PC-3 (cell line): ENCODE data around the gene JAKMIP1. TPM values are rescaled to one million over a fixed set of nuclear protein-coding genes. Genes with fewer than 3 reads are reported as not detected.

Source experiments
- ATAC-seq: fragments of 200-7000 bp; cut with Tn5 transposase; 2 replicates; pipeline ENCODE4 v1.9.1; 2020; ENCODE audit warnings: mild to moderate bottlenecking, moderate library complexity
- BruUV-seq: library from RNA; stranded (reverse); fragments of 400-500 nt; replicated peaks from 2 replicates; lab custom pipeline; 2021; lab: Mats Ljungman, UMichigan
- CTCF ChIA-PET: fragments of 300-600 bp; sonication (Branson Sonifier 250); formaldehyde crosslinking; loops from one replicate; lab custom pipeline; 2022; ENCODE audit warnings: antibody characterized with exemption; lab: Charles Lee
- POLR2A ChIA-PET: fragments of 300-600 bp; sonication (Branson Sonifier 250); formaldehyde crosslinking; loops from one replicate; lab custom pipeline; 2022; ENCODE audit warnings: antibody characterized with exemption; ENCODE audit not compliant: unreplicated experiment; lab: Charles Lee
- DNase-seq: peaks from one replicate; pipeline ENCODE4 v3.0.0-alpha.2; 2015
- H2AFZ ChIP-seq: fragments of 300-600 bp; sonication (generic); 2 replicates; pipeline ENCODE4 v1.6.0; 2016; ENCODE audit warnings: antibody characterized with exemption, low read length
- H3F3A ChIP-seq: fragments of 300-600 bp; sonication (generic); one replicate; pipeline ENCODE4 v1.6.0; 2017; ENCODE audit warnings: antibody characterized with exemption, low read length, control low read depth, mild to moderate bottlenecking; ENCODE audit not compliant: unreplicated experiment
- H3K27ac ChIP-seq: fragments of 300-600 bp; sonication (generic); 2 replicates; pipeline ENCODE4 v1.5.1; 2016; ENCODE audit warnings: mild to moderate bottlenecking, low read length
- H3K27me3 ChIP-seq: fragments of 300-600 bp; sonication (generic); 2 replicates; pipeline ENCODE4 v1.6.1; 2016; ENCODE audit warnings: low read length, mixed read lengths
- H3K36me3 ChIP-seq: fragments of 300-600 bp; sonication (generic); 2 replicates; pipeline ENCODE4 v1.6.1; 2016; ENCODE audit warnings: low read depth, mixed run types, low read length, mixed read lengths
- H3K4me1 ChIP-seq: fragments of 300-600 bp; sonication (generic); 2 replicates; pipeline ENCODE4 v1.5.1; 2016; ENCODE audit warnings: low read length; ENCODE audit not compliant: insufficient read depth
- H3K4me2 ChIP-seq: fragments of 300-600 bp; sonication (generic); 2 replicates; pipeline ENCODE4 v1.6.0; 2016; ENCODE audit warnings: low read length
- H3K4me3 ChIP-seq: fragments of 300-600 bp; sonication (generic); 2 replicates; pipeline ENCODE4 v1.5.1; 2016; ENCODE audit warnings: mild to moderate bottlenecking, low read length, mixed read lengths
- H3K79me2 ChIP-seq: fragments of 300-600 bp; sonication (generic); 2 replicates; pipeline ENCODE4 v1.6.1; 2017; ENCODE audit warnings: low read length, mixed read lengths
- H3K9ac ChIP-seq: fragments of 300-600 bp; sonication (generic); 2 replicates; pipeline ENCODE4 v1.6.0; 2016; ENCODE audit warnings: mild to moderate bottlenecking, low read length
- H3K9me2 ChIP-seq: fragments of 300-600 bp; sonication (generic); replicated peaks from 2 replicates; pipeline ENCODE4 v1.6.1; 2016; ENCODE audit warnings: mixed run types, low read length, mixed read lengths
- H3K9me3 ChIP-seq: fragments of 300-600 bp; sonication (generic); 2 replicates; pipeline ENCODE4 v1.6.1; 2016; ENCODE audit warnings: low read length, mixed read lengths
- H4K20me1 ChIP-seq: fragments of 300-600 bp; sonication (generic); 2 replicates; pipeline ENCODE4 v1.6.1; 2016; ENCODE audit warnings: low read length, mixed read lengths
- EZH2 ChIP-seq: fragments of 300-600 bp; sonication (generic); IDR thresholded peaks from one replicate; pipeline ENCODE4 v1.6.1; 2017; ENCODE audit warnings: antibody characterized with exemption, mild to moderate bottlenecking, low read length; ENCODE audit not compliant: unreplicated experiment
- EZH2phosphoT487 ChIP-seq: fragments of 300-600 bp; sonication (generic); IDR thresholded peaks from 2 replicates; pipeline ENCODE4 v1.6.1; 2018; ENCODE audit warnings: mild to moderate bottlenecking, antibody characterized with exemption, low read length, borderline replicate concordance
- intact Hi-C: fragments of 100-400 bp; cut with micrococcal nuclease; formaldehyde crosslinking; loops from 2 replicates; pipeline ENCODE4 v1.9.0; 2023
- total RNA-seq: library from RNA; depleted of rRNA; stranded (reverse); fragments of >200 nt; gene quantifications from 2 replicates; pipeline ENCODE4 v1.2.3, GENCODE V29; 2014
- TF ChIP-seq, protein P1 (sequence below): fragments of 300-600 bp; sonication (generic); conservative IDR thresholded peaks from 2 replicates; pipeline ENCODE4 v1.5.1; 2017; ENCODE audit warnings: antibody characterized with exemption, low read depth, mild to moderate bottlenecking, low read length

JAKMIP1 gene
- total RNA-seq, 1 experiment from 2014 or later: 0.04 TPM

DNA sequence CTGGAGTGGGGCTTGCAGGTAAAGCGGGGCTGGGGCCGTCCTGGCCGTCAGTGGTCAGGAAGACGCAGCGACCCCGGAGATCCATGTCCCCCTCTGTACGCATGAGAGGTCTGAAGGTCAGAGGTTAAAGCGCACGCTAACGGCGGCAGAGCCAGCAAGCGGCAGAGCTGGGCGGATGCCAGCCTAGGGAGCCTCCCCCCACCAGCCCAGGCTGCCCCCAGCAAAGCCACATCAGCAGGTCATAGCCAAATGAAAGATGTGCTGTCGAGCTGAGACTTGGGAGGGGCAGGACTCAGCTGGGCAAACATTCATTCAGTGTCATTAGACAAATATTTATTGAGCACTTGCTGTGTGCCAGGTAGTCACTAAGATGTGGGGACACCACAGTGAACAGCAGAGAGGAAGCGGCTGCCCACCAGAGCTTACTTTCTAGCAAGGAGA lies 593 bp upstream of the JAKMIP1 start:
- Histone ChIP-seq H3K9me3 (no peaks in the 10 kb centered on the region), H3K9me2 (no peaks in the 10 kb centered on the region), H3K4me1 (0 out of 2 replicates have a peak, but pooled peaks cover 3% of the 10 kb centered on the region), H3K27ac (no peak overlapping the region), H2AFZ (peak overlapping the region; percentile 63; the same call in 1 of the 2 replicates), H3K9ac (no peak overlapping the region), H4K20me1 (no peaks in the 10 kb centered on the region), H3K36me3 (no peaks in the 10 kb centered on the region), H3F3A (no peaks in the 10 kb centered on the region), H3K79me2 (no peaks in the 10 kb centered on the region), H3K27me3 (peaks cover 22% of the 10 kb centered on the region), H3K4me2 (peak overlapping the region; percentile 93), H3K4me3 (peak overlapping the region; percentile 67)
- peak; percentile 76 for DNase-seq
- peak; percentile 79 for ATAC-seq
- TF ChIP-seq EZH2phosphoT487 (peak; percentile 66; the same call in 1 of the 2 replicates), EZH2 (no peak)
- TF ChIP-seq, protein P1, sequence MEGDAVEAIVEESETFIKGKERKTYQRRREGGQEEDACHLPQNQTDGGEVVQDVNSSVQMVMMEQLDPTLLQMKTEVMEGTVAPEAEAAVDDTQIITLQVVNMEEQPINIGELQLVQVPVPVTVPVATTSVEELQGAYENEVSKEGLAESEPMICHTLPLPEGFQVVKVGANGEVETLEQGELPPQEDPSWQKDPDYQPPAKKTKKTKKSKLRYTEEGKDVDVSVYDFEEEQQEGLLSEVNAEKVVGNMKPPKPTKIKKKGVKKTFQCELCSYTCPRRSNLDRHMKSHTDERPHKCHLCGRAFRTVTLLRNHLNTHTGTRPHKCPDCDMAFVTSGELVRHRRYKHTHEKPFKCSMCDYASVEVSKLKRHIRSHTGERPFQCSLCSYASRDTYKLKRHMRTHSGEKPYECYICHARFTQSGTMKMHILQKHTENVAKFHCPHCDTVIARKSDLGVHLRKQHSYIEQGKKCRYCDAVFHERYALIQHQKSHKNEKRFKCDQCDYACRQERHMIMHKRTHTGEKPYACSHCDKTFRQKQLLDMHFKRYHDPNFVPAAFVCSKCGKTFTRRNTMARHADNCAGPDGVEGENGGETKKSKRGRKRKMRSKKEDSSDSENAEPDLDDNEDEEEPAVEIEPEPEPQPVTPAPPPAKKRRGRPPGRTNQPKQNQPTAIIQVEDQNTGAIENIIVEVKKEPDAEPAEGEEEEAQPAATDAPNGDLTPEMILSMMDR: no peak
- POLR2A ChIA-PET: no interaction called here
- intact Hi-C loops: no loop called here
- CTCF ChIA-PET: interaction anchor here (0.6 kb wide), 1 partner anchor 346 kb away, joined by 7 read pairs; no protein-coding TSS in a partner anchor
- BruUV-seq: no TSS peak

DNA sequence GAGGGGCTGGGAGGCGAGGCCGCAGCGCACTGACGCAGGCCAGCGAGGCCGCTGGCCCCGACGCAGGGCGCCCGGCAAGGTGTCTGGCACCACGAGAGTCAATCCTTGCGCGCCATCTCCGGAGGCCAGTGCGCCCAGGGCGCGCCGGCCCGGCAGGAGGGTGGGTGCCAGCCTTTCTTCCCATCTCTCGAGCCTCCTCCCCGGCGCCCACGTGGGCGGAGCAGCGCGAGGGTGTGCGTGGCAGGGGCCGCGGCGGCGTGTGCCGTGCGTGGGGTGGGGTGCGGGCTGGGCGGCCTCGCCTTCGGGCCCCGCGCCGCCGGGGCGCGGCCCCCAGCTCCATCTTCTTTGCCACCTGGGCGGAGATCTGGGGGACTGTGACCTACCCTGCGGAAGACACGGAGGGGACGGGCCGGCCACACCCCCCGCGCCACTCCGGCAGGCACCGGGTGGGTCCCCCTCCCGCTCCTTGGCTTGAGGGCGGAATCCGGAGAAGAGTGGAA lies 877 bp downstream of the JAKMIP1 start:
- Histone ChIP-seq H3K27me3 (peaks cover 22% of the 10 kb centered on the region), H3K4me2 (peak overlapping the region; percentile 88), H3K9me2 (no peaks in the 10 kb centered on the region), H3F3A (no peaks in the 10 kb centered on the region), H3K36me3 (no peaks in the 10 kb centered on the region), H2AFZ (no peak overlapping the region), H3K9me3 (no peaks in the 10 kb centered on the region), H4K20me1 (no peaks in the 10 kb centered on the region), H3K27ac (no peak overlapping the region), H3K9ac (no peak overlapping the region), H3K4me3 (no peak overlapping the region), H3K79me2 (no peaks in the 10 kb centered on the region), H3K4me1 (0 out of 2 replicates have a peak, but pooled peaks cover 3% of the 10 kb centered on the region)
- DNase-seq (no peak), ATAC-seq (no peak)
- CTCF ChIA-PET: no interaction called here
- intact Hi-C loops: no loop called here
- BruUV-seq: no TSS peak
- no peak for TF ChIP-seq EZH2phosphoT487
- TF ChIP-seq, protein P1: no peak
- no peak for TF ChIP-seq EZH2
- POLR2A ChIA-PET: no interaction called here

DNA sequence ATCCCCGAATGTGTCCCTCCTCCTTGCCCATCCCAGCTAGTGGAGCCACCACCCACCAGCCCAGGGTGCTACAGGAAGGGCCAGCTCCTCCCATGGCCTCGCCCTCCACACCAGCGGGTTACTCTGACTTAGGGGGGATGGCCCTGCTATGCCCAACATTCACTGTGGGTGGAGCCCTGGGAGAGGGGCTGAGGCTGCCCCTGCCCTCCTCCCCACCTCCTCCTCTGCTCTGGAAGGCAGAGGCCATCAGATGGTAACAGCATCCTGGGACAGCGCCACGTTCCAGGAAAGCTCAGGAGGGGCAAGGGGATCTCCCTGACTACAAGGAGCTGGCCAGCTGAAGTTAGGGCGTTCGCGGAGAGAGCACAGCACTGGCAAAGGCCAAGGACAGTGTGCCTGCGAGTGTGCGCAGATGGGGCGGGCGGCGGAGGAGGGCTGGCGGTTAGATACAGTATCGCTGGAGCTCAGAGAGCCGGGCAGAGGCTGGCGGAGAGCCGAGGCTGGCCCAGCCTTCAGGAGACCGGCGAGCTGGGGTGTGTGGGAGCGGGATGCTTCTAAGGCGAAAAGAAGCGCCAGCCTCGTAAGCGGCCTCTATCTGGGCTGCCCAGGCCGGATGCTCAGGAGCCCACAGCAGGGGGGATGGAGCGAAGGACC lies 1.5 kb downstream of the JAKMIP1 start:
- ATAC-seq (no peak), DNase-seq (no peak)
- no peaks in the 10 kb centered on the region for H3K9me2 ChIP-seq
- no peaks in the 10 kb centered on the region for H3K9me3 ChIP-seq
- no peak overlapping the region for H3K27ac ChIP-seq
- H2AFZ ChIP-seq: no peak overlapping the region
- CTCF ChIA-PET: no interaction called here
- H4K20me1 ChIP-seq: no peaks in the 10 kb centered on the region
- peak overlapping the region; percentile 88 for H3K4me2 ChIP-seq
- BruUV-seq: no TSS peak
- intact Hi-C loops: no loop called here
- H3K4me3 ChIP-seq: no peak overlapping the region
- no peaks in the 10 kb centered on the region for H3F3A ChIP-seq
- no peaks in the 10 kb centered on the region for H3K36me3 ChIP-seq
- no peak for TF ChIP-seq EZH2
- TF ChIP-seq, protein P1: no peak
- TF ChIP-seq EZH2phosphoT487: no peak
- peaks cover 22% of the 10 kb centered on the region for H3K27me3 ChIP-seq
- POLR2A ChIA-PET: no interaction called here
- H3K9ac ChIP-seq: no peak overlapping the region
- H3K4me1 ChIP-seq: 0 out of 2 replicates have a peak, but pooled peaks cover 3% of the 10 kb centered on the region
- no peaks in the 10 kb centered on the region for H3K79me2 ChIP-seq
